Nucleus accumbens (tissue), 56 donors: ENCODE data around the gene NCAM1.
A peak's percentile ranks its signal among the peaks of the same experiment; 100 is the strongest.

Source experiments
- DNase-seq, 56 donors: peaks; one replicate each; lab custom pipeline; 2025; lab: John Stamatoyannopoulos, UW

The NCAM1 gene

GRCh38 chr11:113121746-113122145, 160.5 kb downstream of the NCAM1 start:
- no peak for DNase-seq

- DNase-seq: no peak
These were observed 162.8 kb downstream of the NCAM1 start for GRCh38 chr11:113124006-113124405.

GRCh38 chr11:113124578-113124977, 163.4 kb downstream of the NCAM1 start:
- DNase-seq: no peak

- no peak for DNase-seq
These were observed 168.2 kb downstream of the NCAM1 start for GRCh38 chr11:113129261-113129992.

- DNase-seq: no peak
These were observed 170.0 kb downstream of the NCAM1 start for GRCh38 chr11:113131036-113131775.

- no peak for DNase-seq
These were observed 171.9 kb downstream of the NCAM1 start for GRCh38 chr11:113133071-113133470.

GRCh38 chr11:113134626-113135025, 173.4 kb downstream of the NCAM1 start:
- peak in 1 of 56 donors; percentile 45 for DNase-seq

GRCh38 chr11:113137713-113138529, 176.7 kb downstream of the NCAM1 start:
- peak in 18 of 56 donors; percentile 7 to 66 (median 32) for DNase-seq

- no peak for DNase-seq
These were observed 177.5 kb downstream of the NCAM1 start for GRCh38 chr11:113138731-113139130.

- DNase-seq: no peak
These were observed 179.8 kb downstream of the NCAM1 start for GRCh38 chr11:113141010-113141409.

- DNase-seq: peak in 1 of 56 donors; percentile 35
These were observed 181.3 kb downstream of the NCAM1 start for GRCh38 chr11:113142508-113142907.

GRCh38 chr11:113147249-113147648, 186.0 kb downstream of the NCAM1 start:
- peak in 48 of 56 donors; percentile 12 to 92 (median 70) for DNase-seq

GRCh38 chr11:113148076-113148475, 186.9 kb downstream of the NCAM1 start:
- DNase-seq: no peak

GRCh38 chr11:113148652-113149051, 187.4 kb downstream of the NCAM1 start:
- DNase-seq: peak in 7 of 56 donors; percentile 10 to 59 (median 31)

- DNase-seq: no peak
These were observed 190.3 kb downstream of the NCAM1 start for GRCh38 chr11:113151521-113151920.

- no peak for DNase-seq
These were observed 191.3 kb downstream of the NCAM1 start for GRCh38 chr11:113152500-113152899.

- DNase-seq: no peak
These were observed 192.6 kb downstream of the NCAM1 start for GRCh38 chr11:113153847-113154246.

- DNase-seq: no peak
These were observed 199.0 kb downstream of the NCAM1 start for GRCh38 chr11:113159988-113160807.

- no peak for DNase-seq
These were observed 199.5 kb downstream of the NCAM1 start for GRCh38 chr11:113160808-113161124.
